Activated CD8-positive, alpha-beta memory T cell treated with anti-CD3 and anti-CD28 coated beads, Interleukin-2, amount 50 U/mL, for 1 hour (primary cell): ENCODE data around the gene TECPR2.

Source experiments
- DNase-seq: peaks from one replicate; pipeline ENCODE4 v3.0.0-alpha.2; 2020; ENCODE audit errors: extremely low read depth

Gene TECPR2

GRCh38 chr14:102471921-102472790 is 109.4 kb downstream of the TECPR2 start:
- DNase-seq = no peak

DNA sequence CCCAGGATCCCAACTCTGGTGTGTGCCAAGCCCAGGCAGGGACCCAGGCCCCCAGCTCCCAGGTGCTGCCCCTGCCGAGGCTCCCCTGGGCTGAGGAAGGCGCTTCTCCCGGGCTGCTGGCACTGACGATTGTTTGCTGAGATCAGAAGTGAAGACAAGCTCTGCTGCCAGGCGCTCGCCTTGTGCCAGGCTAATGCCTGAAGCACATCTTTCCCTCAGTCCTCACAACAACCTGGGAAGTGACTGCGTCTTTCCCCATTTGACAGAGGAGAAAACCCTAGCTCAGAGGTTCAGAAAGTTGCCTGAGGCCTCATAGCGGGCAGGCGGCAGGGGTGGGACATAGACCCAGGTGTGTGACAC is 110.0 kb downstream of the TECPR2 start:
- no peak for DNase-seq

DNA sequence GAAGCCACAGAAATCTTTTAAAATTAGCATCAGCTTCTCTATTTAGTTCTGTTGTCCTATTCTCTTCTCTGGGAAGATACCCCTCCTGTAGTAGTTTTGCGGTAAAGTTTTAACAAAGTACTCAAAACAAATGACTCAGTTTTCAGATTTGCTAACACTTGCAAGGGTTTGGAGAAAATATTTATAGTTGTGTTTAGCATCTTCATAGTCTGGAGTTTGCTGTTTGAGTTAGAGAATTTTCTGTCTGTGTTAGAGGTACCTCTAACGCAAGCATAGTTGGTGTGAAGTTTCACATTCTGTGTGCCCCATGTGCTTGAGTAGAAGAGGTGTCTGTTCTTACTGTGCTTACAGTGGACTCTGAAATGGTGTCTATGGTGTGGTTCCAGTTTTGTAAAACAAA is 110.8 kb downstream of the TECPR2 start:
- DNase-seq = no peak

- DNase-seq = no peak
Measured at GRCh38 chr14:102474934-102475333, 112.2 kb downstream of the TECPR2 start.

GRCh38 chr14:102479107-102479506 is 116.4 kb downstream of the TECPR2 start:
- no peak for DNase-seq

DNA sequence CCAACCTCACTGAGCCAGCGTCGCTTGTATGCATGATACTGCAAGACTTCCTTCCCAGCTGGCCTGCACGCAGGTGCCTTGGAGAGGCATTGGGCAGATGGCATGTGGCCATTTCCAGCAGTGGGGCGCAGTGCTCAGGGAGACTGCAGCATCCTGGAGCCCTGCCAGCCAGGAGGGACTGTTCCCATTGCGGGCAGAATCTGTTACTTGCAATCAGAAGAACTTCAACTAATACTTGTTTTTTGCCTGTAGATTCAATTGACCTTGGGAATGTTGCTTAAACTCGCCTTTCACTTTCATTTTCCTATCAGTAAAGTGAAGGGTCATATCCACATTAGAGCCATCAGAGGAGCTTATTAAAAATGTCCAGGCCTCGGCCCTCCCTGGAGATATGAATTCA is 117.0 kb downstream of the TECPR2 start:
- DNase-seq = no peak

GRCh38 chr14:102481371-102481770 is 118.6 kb downstream of the TECPR2 start:
- no peak for DNase-seq

DNA sequence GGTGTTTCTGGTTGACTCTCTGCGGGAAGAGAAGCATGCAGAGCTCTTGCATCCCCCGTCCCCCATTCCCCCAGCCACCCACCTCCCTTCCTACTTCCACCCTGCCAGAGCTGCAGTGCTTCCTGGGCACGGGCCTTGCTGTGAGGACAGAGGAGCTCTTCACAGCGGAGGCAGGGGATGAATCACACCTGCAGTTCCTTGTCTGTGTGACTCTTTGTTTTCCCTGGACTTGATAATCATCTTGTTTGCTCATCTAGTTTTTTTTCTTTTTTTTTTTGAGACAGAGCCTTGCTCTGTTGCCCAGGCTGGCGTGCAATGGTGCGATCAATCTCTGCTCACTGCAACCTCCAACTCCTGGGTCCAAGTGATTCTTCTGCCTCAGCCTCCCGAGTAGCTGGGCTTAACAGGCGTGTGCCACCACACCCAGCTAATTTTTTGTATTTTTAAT is 119.1 kb downstream of the TECPR2 start:
- DNase-seq = no peak

DNA sequence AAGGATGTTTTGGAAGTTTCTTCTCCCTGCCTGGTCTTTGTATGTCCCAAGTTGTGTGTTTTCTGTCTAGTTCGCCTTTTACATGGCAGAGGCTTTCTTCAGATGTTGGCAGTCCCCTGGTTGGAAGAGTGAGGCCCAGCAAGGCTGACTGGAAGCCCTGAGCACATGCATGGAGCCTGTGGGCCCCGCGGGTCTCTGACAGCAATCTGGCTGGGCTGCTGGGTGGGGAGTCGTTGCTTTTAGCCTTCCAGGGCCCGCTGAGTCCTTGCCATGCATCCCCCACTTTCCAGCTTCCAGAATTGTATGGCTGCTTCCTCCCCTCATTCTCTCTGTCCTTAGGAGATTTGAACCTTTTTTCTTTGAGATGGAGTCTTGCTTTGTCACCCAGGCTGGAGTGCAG is 121.6 kb downstream of the TECPR2 start:
- no peak for DNase-seq

- DNase-seq = no peak
Measured at GRCh38 chr14:102485693-102486512, 123.2 kb downstream of the TECPR2 start.

- DNase-seq = no peak
Measured at GRCh38 chr14:102486513-102487203, 123.9 kb downstream of the TECPR2 start.

- DNase-seq = no peak
Measured at GRCh38 chr14:102487204-102487577, 124.5 kb downstream of the TECPR2 start.

GRCh38 chr14:102490456-102490855 is 127.7 kb downstream of the TECPR2 start:
- no peak for DNase-seq

GRCh38 chr14:102491366-102491765 is 128.6 kb downstream of the TECPR2 start:
- no peak for DNase-seq

GRCh38 chr14:102491786-102492530 is 129.2 kb downstream of the TECPR2 start:
- DNase-seq = no peak

- DNase-seq = no peak
Measured at GRCh38 chr14:102492531-102492910, 129.8 kb downstream of the TECPR2 start.

DNA sequence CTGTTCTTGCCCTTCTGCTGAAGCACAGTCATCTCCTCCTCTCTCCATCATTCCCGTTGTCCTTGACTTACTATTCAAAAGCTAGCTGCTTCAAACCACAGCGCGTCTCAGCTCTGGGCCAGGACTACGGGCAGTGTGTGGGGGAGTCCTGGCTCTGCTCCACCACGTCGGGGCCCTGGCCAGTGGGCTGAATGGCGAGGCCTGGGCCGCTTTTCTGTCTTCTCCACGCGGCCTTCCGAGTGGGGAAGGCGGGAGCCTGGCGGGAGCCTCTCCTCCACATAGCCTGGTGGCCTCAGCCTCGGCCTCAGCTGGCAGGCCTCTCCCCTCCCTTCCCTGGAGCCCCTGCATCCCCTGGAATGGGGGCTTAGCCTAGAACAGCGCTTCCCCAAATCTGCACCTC is 130.4 kb downstream of the TECPR2 start:
- no peak for DNase-seq

- DNase-seq = no peak
Measured at GRCh38 chr14:102493585-102493984, 130.8 kb downstream of the TECPR2 start.

- DNase-seq = no peak
Measured at GRCh38 chr14:102495491-102496330, 133.0 kb downstream of the TECPR2 start.

DNA sequence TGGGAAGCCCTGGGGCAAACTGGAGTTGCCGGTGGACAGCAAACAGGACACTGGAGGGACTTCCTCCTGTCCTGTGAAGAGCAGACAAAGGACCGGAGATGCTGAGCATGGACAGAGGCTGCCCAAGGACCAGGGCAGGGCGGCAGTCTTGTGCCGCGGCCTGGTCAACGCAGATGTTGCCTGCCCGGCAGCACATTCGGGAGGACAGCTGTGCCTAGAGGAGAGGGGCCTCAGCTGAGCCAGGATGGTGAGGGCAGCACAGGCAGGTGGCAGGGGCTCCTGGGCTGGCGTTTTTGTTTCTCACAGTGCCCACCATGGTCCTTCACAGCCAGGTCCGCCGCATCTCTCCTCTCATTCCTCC is 133.6 kb downstream of the TECPR2 start:
- DNase-seq = no peak
